ENCODE measurements around the gene CCNK.

CCNK gene

DNA sequence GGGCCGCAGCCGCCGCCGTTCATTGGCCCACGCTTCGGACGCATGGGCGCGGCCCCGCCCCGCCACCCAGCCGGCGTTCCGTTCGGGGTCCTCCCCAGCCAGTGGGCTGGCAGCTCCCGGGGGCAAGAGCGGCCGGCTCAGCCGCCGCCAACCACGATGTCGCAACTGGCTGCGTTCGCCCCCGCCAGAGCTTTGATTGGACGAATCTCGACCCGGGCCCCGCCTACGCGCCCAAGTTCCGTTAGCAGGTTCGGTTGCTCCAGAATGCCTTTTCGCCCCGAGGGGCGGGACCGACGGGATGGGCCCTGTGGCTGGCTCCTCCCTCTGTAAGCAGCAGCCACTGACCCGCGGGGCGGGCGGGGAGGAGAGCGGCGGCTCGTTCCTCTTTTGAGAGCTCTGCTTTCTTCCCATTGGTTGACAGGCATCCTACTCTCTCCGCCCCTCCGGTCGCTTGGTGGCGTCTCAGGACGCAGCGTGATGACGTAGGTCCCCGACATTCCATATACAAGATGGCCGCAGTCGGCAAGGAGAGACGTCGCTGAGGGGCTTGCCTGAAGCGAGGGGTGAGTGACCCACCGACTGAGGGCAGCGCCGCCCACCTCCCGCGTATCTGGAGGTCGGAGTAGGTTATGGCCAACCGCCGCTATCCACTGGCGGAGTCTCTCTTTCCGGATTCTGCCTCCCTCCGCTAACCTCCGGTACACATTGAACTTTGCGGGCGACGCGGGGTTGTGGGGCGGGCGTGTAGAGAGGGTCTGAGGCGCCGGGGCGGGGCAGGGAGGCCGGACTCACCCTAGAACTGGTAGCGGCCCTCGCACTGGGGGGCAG is at the start of gene CCNK:
Gene CCNK, plus strand, starts transcription at position 493 of the 828 bp plus-strand sequence. CDS start 11,269 bp downstream, outside the sequence.
- DNase-seq: peak; percentile 100

DNA sequence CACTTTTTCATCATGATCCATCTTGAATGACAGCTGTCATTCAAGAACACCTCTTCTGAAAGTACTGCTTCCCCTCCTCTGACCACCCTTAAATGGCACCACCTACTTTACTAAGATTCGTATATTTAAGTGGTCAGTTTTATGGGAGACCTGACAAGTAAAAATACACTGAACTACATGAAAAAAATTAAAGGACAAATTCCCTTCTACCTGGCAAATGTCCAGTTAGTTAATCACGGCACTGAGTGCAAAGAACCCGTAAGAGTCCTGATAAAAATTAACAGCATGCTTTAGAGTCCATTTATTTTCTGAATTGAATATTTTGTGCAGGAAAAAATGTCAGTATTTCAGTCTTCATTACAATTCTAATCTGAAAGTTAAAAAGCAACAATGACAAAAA is 49.2 kb upstream of the CCNK start:
- no peak for DNase-seq

DNA sequence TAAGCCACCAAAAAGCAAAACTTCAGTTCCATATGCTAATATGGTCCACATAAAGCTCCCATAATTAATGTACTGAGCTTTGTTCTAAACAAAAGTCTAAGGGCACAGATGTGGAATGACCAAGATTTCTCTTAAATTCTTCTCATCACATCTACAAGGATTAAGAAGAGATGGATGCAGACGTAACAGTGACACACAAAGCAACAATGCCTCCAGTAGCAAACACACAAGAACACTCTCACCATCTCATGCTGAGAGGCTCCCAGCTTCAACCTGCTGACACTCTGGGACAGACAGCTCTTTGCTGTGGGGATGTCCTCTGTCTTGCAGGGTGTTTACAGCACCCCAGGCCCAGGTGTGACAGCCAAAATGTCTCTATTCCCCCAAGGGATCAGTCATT is 48.7 kb upstream of the CCNK start:
- DNase-seq: no peak

DNA sequence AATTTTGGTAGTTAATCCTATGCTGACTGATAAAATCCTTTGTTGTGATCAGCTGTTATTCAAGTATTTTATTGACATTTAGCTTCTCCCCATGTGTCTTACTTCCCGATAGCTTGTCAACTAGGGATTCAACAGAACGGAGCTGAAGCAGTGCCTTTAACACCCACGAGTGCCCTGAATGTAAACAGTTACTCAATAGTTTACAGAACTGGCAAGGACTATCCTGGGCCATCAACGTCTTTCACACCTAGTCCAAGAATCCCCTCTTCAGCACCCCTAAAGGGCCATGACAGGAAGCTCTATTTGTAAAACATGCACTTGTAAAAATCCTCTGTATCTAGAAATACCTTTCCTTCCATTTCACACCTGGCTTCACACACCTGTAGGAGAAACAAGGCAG is 45.9 kb upstream of the CCNK start:
- DNase-seq: no peak

DNA sequence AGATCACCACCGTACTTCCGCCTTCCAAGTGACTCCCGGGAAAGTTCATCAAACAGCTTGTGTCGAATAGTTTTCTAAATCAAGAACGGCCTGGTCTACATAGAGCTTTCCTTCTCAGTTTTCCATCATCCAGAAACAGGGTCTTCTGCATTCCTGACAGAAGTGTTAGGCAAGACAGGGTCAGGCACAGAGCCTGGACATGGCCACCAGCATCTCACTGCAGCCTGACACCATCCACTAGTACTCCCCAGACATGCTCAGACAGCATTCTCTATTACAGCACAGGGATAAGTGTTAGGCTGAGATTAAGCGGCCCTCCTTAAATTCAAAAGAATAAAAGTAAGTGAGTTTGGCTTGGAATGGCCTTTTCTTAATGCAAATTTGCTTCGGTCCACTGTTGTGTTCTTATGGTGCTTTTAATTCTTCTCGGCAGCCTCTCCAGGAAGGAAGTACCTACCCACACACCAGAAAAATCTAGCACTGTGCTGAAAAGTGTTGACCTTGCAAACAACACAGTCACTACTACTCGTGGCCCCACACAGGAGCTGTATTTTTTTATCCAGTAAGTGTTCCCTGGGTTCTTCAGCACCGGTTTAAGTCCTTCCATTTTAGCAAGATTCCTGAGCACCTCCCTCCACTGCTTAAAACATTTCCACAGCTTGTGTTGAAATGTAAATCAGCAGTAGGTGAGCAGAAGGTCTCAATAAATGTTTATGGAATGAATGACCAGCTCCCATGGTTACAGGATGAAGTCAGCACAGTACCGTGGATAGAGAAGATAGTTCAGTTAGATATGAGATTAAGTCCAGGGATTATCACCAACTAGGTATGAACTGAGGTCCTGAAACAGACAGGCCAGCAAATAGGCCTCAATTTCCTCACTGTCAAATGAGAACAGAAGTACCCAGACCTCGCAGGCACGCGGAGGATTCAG is 44.7 kb upstream of the CCNK start:
- peak; percentile 29 for DNase-seq

DNA sequence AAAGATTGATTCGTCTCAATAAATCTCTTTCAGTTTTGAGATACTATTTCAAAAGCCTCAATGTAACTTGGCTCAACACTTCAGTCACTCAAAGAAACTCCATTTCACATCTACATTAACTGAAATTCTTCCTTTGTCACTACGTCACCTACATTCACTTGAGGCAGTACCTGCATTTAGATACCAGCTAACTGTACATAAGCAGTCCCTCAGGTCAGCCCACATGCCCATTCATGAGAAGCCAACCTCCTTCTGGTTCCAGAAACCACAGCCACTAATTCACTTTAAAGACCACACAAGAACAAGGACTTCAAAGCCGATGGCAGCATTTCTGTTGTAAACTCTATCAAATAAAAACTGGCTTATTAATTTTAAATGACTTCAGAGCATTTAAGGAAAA is 43.5 kb upstream of the CCNK start:
- DNase-seq: no peak

DNA sequence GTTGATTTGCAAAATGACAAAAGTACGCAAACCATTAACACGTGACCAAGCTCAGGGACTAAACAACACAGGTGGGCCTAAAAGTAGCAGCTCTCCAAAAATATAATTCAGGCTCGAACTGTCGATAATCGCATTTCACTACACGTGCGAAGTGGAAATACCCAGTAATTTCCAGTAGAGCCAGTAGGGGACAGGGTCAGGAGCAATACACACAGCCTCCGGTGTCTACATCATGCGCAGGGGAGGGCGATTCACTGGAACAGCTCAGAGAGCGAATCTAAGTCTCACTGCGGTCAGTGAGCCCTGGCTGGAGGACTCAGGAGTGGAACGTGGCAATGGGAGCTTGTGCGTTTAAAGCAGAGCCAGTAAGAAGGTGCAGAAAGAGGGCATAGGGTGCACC is 40.9 kb upstream of the CCNK start:
- no peak for DNase-seq

DNA sequence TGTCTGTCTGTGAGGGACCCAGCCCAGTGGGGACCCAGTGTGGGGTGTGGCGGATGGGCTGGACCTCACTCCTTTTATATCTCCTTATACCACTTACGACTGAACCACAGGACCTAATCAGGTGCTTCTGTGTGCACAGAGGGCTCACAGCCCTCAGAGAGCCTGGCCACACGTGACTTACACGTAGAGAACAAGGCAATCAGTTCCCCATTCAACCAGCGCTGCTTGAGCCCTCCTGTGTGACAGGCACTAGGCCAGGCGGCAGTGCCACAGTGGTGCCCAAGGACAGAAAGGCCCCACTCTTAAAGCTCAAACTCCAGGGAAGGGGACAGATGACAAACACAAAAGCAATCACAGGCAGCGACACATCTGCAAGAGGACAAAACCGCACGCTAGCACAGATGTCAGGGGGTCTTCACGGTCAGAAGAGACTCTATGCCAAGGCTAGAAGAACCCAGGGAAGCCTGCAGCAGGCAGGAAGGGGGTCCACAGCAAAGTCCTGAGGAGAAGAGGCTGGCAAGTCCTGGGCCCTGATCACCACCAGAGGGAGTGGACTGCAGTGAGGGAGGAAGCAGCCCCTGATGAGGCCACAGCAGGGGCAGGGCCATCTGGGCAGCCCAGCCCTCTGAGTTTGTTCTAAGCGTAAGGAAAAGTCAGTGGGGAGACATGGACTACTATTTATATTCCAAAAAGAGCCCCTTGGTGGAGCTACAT is 39.9 kb upstream of the CCNK start:
- no peak for DNase-seq

DNA sequence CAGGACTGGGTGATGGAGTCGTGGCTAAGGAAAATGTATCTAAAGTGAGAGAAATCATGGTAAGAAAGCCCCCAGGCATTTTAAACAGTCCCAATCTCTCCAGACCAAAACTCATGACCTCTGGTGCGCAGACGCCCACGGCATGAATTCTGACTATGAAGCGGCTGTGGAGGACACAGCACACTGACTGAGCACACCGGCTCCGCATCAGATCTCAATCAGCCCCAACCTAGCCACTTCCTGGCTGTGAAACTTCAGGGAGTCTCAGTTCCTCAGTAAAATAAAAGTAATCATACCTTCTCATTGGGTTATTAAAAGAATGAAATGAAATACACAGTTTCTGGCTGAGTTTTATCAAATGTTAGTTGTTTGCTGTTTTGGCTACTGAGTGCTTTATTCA is 39.3 kb upstream of the CCNK start:
- no peak for DNase-seq

DNA sequence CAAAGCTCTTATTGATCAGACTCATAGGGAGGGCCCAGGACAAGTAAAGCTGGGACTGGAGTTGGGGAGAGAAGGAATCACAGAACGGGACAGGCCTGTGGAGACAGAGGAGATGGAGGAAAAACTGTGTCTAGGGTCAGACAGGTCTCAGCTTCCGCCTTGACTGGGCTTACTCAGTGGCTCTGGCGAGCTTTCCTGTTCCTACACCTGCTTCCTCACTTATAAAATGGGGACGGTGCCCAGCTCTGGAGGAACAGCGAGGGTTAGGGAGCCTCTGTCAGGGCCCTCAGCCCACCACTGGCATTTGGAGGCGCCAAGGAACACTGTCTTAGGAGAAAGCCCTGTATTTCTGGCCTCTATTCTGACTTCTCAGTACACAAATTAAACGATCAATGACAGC is 35.3 kb upstream of the CCNK start:
- no peak for DNase-seq

DNA sequence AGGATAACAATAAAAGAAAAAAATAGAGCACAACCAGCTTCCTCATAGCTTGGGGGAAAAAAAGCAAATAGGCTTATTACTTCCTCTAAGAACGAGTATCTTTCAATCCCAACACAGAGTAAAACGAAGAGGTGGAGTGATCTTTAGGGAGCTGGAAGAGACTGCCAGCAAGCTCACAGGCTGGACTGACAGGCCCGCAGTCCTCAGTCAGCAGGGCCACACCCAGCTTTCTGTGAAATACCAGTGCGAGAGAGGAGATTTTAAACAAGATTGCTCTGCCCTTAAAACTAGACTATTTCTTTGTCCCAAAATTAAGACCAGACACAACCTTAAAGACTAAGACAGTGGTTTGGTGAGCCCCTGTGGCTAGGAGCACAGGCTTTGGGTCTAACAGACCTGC is 33.5 kb upstream of the CCNK start:
- no peak for DNase-seq

DNA sequence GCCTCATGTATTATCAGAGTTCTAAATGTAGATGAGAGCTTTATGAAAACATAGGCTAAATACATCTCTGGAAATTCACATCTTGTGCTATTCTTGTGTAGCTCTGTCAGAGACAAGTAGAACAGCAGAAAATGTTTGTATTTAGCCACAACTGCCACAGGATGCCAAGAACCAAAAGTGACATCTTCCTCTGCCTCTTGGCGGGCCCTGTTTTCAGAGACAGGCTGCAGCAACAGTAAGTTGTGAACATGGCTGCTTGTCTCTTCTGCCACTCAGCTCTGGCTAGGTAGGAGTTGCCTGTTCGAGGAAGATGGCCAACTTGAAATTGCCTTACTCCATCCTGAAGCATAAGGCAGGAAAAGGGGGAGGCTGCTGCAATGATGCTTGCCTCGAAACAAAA is 30.9 kb upstream of the CCNK start:
- no peak for DNase-seq

DNA sequence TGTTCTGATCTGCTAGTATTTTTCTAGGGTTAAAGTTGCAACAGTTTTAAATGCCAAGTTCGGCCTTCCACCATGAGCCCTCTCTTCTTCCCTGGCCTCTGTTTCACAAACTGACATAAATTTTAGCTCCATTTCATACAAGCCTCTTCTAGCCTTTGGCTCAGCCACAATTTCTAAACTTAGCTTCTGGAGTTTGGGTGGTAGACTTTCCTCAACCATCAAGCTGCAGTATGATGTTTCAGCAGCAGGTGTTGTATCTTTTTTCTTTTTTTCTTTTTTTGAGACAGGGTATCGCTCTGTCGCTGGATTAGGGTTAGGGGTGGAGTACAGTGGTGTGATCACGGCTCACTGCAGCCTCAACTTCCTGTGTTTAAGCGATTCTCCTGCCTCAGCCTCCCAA is 30.0 kb upstream of the CCNK start:
- DNase-seq: no peak

DNA sequence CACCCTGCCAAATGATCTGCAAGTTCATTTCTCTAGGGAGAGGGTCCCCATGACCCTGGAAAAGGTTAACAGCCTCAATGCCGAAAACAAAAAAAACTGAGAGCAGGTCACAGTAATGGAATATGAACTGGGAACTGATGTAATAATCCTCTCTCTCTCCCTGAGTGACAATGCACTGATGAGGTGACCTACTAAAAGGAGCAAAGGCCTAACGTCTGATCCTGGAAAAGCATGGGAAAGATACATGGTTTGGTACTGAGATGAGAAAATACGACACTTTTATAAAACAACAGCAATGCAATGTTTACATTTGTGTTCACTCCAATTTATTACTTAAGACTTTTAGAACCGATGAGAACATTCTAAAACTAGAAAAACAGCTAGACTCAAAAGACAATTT is 28.2 kb upstream of the CCNK start:
- no peak for DNase-seq

DNA sequence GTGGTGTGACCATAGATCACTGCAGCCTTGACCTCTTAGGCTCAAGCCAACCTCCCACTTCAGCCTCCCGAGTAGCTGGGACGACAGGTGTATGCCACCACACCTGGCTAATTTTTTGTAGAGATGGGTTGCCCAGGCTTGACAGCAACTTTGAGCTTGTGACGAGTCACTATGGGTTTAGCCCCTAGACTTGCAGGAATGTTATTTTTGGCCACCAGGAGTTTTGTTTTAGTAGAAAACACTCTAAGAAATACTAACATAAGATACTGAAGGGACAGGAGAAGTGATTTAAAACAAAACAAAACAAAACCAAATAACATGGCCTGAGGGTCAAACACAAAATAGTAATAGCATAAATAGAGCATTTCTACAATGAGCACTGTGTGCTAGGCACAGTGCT is 27.0 kb upstream of the CCNK start:
- DNase-seq: no peak

DNA sequence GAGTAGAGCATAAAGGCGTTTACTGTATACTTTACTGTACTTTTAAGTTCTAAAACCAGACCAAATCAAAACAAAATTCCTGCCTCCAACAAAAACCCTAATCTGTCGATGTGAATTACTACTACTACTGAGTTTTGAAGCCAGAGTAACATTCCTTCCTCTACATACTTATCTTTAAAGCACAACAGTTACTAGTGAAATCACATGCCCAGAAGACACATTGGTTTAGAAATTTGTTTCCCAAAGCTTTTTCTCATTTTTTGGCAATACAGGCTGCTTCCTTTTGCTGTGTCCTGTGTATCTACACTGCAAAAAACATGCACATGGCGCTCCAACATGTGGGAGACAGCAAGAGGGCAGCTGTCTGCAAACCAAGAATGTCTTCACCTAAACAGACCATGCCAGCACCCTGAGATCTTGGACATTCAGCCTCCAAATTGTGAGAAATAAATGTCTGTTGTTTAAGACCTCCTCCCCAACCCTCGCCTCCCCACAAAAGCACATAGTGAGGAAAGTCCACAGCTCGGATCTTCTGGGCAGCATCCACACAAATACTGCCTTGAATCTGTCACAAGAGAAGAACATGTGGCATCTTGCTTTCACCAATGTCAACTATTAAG is 21.6 kb upstream of the CCNK start:
- DNase-seq: no peak

DNA sequence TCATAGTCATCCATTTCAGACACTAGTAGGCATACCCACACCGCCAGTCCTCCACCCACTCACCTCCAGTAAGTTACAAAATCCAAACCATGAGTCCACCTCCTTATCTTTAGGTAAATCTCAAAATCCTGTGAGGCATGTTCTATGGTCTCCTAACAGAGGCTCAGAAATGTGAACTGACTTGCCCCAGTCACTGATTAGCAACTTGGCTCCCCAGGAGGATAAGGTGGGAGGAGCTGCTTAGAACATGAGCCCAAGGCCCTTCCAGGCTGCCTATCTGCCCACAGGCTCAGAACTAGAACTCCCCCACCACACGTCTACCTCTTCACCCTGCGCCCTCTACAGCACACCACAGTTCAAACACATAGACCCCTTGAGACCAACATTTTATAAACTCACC is 20.4 kb upstream of the CCNK start:
- no peak for DNase-seq

DNA sequence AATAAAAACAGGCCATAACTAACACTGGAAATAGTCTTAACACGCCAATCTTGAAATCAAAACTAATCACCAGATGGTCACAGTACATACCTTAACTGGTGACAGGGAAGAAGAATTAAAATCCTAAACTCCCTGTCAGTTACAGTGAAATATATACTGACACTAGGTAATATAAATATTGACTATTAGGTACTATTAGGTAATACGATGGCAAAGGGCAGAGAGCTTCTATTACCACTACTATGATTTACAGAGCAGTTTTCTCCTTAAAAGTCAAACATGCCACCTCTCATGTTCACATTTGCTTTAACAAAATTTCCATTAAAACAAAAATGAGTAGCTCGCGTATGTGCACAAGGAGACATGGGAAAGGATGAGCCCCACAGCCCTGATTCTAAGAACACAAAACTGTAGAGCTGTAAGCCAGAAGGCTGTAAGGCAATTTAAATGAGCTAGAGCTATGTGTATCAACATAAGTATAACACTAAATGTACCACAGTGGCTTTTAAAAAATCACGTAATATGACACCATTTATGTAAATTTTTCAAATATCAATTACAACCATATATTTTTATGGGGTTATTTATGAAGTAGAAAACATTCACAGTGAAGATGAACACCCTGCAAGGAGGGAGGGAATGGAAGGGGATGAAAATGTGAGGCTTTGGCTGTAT is 19.7 kb upstream of the CCNK start:
- no peak for DNase-seq

DNA sequence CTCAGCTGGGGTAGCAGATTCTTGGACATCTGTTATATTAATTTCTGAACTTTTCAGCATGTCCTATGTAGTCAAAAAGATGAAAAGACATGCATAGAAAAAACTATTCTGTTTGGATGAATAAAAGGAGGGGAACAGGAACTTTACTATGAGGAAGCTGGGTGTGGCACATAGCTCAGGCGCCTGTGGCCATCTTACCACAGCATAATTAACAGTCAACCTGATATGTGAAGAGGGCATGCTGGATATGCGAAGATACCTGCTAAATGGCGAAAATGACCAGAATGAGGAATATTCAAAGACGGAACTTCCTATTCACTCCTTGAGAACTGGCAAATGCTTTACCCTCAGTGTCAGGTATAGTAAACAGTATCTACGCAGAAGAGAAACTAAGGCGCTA is 19.0 kb upstream of the CCNK start:
- DNase-seq: no peak

DNA sequence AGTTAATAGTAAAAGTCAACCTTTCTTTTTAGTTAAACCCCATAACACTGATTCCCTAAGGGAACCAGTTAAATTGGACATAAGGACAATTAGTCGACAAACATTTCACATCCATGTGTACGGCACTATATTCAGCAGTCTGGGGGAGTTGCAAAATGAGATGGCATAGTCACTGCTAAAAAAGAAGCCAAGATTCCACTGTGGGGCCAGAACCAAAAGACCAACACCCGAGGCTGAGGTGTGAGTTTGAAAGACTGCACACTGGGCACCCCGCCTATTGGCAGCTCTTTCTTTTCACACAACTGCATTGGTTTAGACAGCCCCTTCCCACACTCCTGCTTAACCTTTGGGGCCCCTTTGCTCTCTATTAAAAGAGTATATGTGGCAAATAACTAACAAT is 17.2 kb upstream of the CCNK start:
- no peak for DNase-seq

DNA sequence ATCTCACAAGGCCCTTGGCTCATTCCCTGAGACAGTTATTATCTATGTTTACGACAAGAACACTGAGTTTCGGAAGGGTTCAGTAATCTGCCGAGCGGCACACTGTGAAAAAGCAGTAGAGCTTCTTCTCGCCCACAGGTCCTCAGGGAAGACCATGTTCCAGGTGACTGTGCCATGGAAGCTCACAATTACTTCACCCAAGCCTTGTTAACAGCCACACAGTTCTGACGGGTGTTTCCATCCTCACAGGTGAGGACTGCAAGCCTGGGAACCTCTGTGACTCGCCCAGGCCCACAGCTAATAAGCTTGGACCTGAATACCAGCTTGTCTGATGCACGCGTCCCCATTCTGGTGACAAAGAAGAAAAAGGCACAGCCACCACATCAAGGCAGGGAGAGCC is 15.9 kb upstream of the CCNK start:
- no peak for DNase-seq

DNA sequence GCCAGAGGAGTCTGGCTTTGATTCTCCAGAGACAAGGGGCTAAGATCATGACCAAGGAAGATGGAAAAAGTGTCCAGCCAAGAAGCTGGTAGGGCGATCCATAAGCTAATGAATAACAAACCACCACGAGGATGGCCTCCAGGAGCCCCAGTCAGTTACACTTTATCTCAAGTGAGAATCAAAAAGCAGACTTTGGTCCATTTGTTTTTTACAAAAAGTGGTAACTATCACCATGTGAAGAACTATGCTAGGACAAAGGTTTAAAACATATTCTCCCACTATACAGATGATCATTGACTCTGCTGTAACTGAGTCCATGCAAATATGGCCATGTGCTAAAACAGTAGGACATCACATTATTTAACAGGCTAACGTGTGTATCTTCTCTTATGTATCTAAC is 14.5 kb upstream of the CCNK start:
- DNase-seq: no peak
